Measurements from ENCODE around the gene C12orf60. TPM values are rescaled to one million over a fixed set of nuclear protein-coding genes. Genes with fewer than 3 reads are reported as not detected.
A peak's percentile ranks its signal among the peaks of the same experiment; 100 is the strongest.

Gene C12orf60
- total RNA-seq, 2 donors from 2014 or later, result 0.90 to 1.1 TPM

DNA sequence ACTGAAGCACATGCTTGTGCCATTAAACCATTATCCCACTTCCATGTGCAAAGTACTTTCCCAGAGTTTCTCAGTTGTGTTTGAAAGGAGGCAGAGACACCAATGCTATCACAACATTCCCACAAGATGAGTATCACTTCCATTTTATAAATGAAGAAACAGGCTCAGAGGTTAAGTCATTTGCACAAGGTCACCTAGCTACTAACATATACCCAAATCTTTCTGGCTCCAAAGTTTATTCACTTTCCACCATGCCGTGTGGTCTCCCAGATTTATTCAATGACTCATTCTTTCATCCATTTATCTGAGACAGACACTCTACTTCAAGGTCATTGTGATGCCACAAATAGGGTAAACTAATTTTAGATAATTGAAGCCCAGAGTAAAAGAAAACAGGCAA, 30.5 kb downstream of the C12orf60 start:
- DNase-seq (ENCODE audit: low spot score), result no peak
- TF ChIP-seq CTCF (IDR thresholded peaks at IDR 0.05), result no peak
- no peaks in the 10 kb centered on the region for H3K36me3 ChIP-seq
- H3K4me1 ChIP-seq, result peaks cover 0 to 32% of the 10 kb centered on the region in 2 donors
- no peaks in the 10 kb centered on the region for H3K27me3 ChIP-seq
- H3K9me3 ChIP-seq, result no peaks in the 10 kb centered on the region
- H3K27ac ChIP-seq, result peak overlapping the region; percentile 1 to 59
- H3K4me3 ChIP-seq, result no peak overlapping the region

DNA sequence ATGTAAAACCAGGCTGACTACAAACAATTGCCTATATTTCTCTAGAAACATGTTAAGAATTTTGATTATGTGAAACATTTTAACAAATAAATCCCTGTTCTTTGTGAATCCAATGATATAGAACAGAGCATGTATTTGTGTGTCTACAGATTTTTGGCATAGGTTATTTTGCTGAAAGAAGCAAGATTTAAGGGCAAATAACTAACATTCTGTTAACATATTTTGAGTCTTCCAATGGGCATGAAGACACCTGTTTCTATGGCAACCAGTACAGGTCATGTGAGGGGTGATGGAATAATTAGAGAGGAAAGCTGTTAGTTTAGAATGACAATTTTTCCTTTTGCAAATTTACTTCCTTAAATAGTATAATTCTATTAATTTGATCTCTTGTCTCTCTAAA, 31.0 kb downstream of the C12orf60 start:
- H3K27me3 ChIP-seq, result no peaks in the 10 kb centered on the region
- TF ChIP-seq CTCF (IDR thresholded peaks at IDR 0.05), result no peak
- no peaks in the 10 kb centered on the region for H3K36me3 ChIP-seq
- H3K4me3 ChIP-seq, result no peak overlapping the region
- DNase-seq (ENCODE audit: low spot score), result no peak
- peaks cover 0 to 32% of the 10 kb centered on the region in 2 donors for H3K4me1 ChIP-seq
- H3K27ac ChIP-seq, result peak overlapping the region; percentile 17 to 59
- H3K9me3 ChIP-seq, result peaks cover 0 to 4% of the 10 kb centered on the region in 2 donors

DNA sequence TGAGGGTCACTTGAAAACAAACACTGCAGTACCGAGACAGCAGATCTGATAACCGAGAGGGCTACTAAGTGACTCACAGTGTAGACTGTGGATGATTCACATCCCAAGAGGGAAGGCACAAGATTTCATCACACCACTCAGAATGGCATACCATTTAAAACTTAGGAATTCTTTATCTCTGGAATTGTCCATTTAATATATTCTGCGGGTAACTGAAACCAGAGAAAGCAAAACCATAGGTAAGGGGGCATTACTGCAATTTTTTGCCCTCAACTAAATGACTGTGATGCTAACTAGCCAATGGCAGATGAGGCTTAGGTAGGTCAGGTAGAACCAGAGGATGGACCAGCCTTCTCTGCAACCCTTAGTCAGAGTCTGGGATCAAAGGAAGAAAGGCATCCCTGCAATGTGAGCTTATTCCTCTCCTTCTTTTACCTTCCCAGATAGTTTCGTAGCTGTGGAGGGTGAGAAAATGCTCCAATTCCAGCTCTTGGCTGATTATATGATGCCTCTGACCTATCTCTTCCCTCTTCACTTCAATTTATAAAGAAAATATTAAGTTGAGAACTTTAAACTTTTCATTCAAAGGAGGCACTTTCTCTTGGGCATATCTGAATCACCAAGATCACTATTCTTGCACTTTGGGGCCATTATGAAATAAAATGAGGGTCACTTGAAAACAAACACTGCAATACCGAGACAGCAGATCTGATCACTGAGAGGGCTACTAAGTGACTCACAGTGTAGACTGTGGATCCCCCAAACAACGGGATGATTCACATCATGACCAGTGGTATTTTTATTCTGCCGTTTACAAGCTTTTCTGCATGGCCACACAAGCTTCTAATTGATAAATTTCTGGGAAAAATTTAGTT, 33.1 kb downstream of the C12orf60 start:
- peaks cover 0 to 4% of the 10 kb centered on the region in 2 donors for H3K9me3 ChIP-seq
- no peaks in the 10 kb centered on the region for H3K27me3 ChIP-seq
- no peak for TF ChIP-seq CTCF (IDR thresholded peaks at IDR 0.05)
- peak overlapping the region; percentile 38 to 59 for H3K27ac ChIP-seq
- no peak for DNase-seq (ENCODE audit: low spot score)
- H3K36me3 ChIP-seq, result no peaks in the 10 kb centered on the region
- H3K4me3 ChIP-seq, result no peak overlapping the region
- H3K4me1 ChIP-seq, result peaks cover 0 to 45% of the 10 kb centered on the region in 2 donors

- Histone ChIP-seq H3K27me3 (no peaks in the 10 kb centered on the region), H3K4me3 (no peak overlapping the region), H3K36me3 (no peaks in the 10 kb centered on the region), H3K9me3 (peaks cover 0 to 4% of the 10 kb centered on the region in 2 donors), H3K4me1 (peaks cover 0 to 67% of the 10 kb centered on the region in 2 donors), H3K27ac (no peak overlapping the region)
- TF ChIP-seq CTCF (IDR thresholded peaks at IDR 0.05), result no peak
- no peak for DNase-seq (ENCODE audit: low spot score)
These were observed 35.8 kb downstream of the C12orf60 start for GRCh38 chr12:14839262-14839661.

- H3K4me1 ChIP-seq, result peaks cover 0 to 59% of the 10 kb centered on the region in 2 donors
- no peaks in the 10 kb centered on the region for H3K27me3 ChIP-seq
- peaks cover 0 to 4% of the 10 kb centered on the region in 2 donors for H3K9me3 ChIP-seq
- no peak overlapping the region for H3K4me3 ChIP-seq
- H3K27ac ChIP-seq, result peak overlapping the region; percentile 76 to 78
- DNase-seq (ENCODE audit: low spot score), result no peak
- TF ChIP-seq CTCF (IDR thresholded peaks at IDR 0.05), result no peak
- H3K36me3 ChIP-seq, result no peaks in the 10 kb centered on the region
These were observed 37.1 kb downstream of the C12orf60 start for GRCh38 chr12:14840616-14841015.

All from right atrium auricular region (tissue), 2 donors.